HG03039 (cell line): Measurements from ENCODE around the gene HOXB4.

Experiments
- ATAC-seq: cut with Tn5 transposase; IDR thresholded peaks from one replicate; pipeline ENCODE4 v1.9.1; 2021; ENCODE audit warnings: mild to moderate bottlenecking, moderate library complexity; ENCODE audit not compliant: unreplicated experiment

The HOXB4 gene

GRCh38 chr17:48601539-48602425 is 23.6 kb upstream of the HOXB4 start:
- no peak for ATAC-seq

GRCh38 chr17:48601207-48601538 is 23.0 kb upstream of the HOXB4 start:
- no peak for ATAC-seq

GRCh38 chr17:48600244-48601098 is 22.3 kb upstream of the HOXB4 start:
- no peak for ATAC-seq

- ATAC-seq = no peak
Measured at GRCh38 chr17:48599354-48599753, 21.2 kb upstream of the HOXB4 start.

- no peak for ATAC-seq
Measured at GRCh38 chr17:48598736-48599135, 20.6 kb upstream of the HOXB4 start.

- no peak for ATAC-seq
Measured at GRCh38 chr17:48597778-48598631, 19.9 kb upstream of the HOXB4 start.

GRCh38 chr17:48597528-48597777 is 19.3 kb upstream of the HOXB4 start:
- ATAC-seq = no peak

GRCh38 chr17:48596735-48597527 is 18.8 kb upstream of the HOXB4 start:
- ATAC-seq = no peak

- ATAC-seq = no peak
Measured at GRCh38 chr17:48596000-48596734, 18.0 kb upstream of the HOXB4 start.

GRCh38 chr17:48595278-48595999 is 17.3 kb upstream of the HOXB4 start:
- ATAC-seq = no peak

- ATAC-seq = no peak
Measured at GRCh38 chr17:48594538-48595277, 16.6 kb upstream of the HOXB4 start.

GRCh38 chr17:48593840-48594537 is 15.8 kb upstream of the HOXB4 start:
- ATAC-seq = no peak

GRCh38 chr17:48593126-48593829 is 15.1 kb upstream of the HOXB4 start, which contains the start of gene HOXB5:
Gene HOXB5 (minus strand): TSS chr17:48593779. CDS start chr17:48593682, 97 bp downstream.
- ATAC-seq = no peak

GRCh38 chr17:48592577-48592976 is 14.4 kb upstream of the HOXB4 start:
- no peak for ATAC-seq

- no peak for ATAC-seq
Measured at GRCh38 chr17:48592057-48592514, 13.9 kb upstream of the HOXB4 start.

- no peak for ATAC-seq
Measured at GRCh38 chr17:48591255-48592056, 13.3 kb upstream of the HOXB4 start.
